ENCODE measurements around the gene STK11. TPM values are rescaled to one million over a fixed set of nuclear protein-coding genes. Genes with fewer than 3 reads are reported as not detected.

Gene STK11
- total and polyA plus RNA-seq, 2 donors (not counting 3 experiments of a cell fraction or from before 2014, with no cell fraction given), result 39.4 to 75.4 TPM

GRCh38 chr19:1182068-1182467, 23.5 kb upstream of the STK11 start:
- BruUV-seq (replicated peaks), result no TSS peak
- Histone ChIP-seq H3K9ac (replicated peaks; ENCODE audit: extremely low read depth, insufficient read depth, low read length) (no peak overlapping the region), H3K27me3 (ENCODE audit: control insufficient read depth in 2 of 2, insufficient read depth in 2 of 2, low read length in 2 of 2) (no peaks in the 10 kb centered on the region), H3K79me2 (ENCODE audit: control insufficient read depth, insufficient read depth, low read length) (no peaks in the 10 kb centered on the region), H3K4me3 (replicated peaks in 1 of 3; ENCODE audit: insufficient read depth in 1 of 3, low read depth in 1 of 3, low read length in 3 of 3) (no peak overlapping the region), H3K4me1 (ENCODE audit: control insufficient read depth, extremely low read depth, insufficient read depth, low read length) (peaks cover 30% of the 10 kb centered on the region), H2AFZ (ENCODE audit: low read depth, low read length) (no peak overlapping the region), H4K20me1 (replicated peaks; ENCODE audit: control insufficient read depth, extremely low read depth, insufficient read depth, low read length) (no peaks in the 10 kb centered on the region), H3K27ac (ENCODE audit: insufficient read depth, low read depth, low read length) (no peak overlapping the region), H3K9me1 (replicated peaks; ENCODE audit: control insufficient read depth, extremely low read depth, insufficient read depth, low read length) (no peaks in the 10 kb centered on the region), H3K36me3 (ENCODE audit: control insufficient read depth in 2 of 2, extremely low read depth in 1 of 2, insufficient read depth in 2 of 2, low read length in 2 of 2) (no peaks in the 10 kb centered on the region), H3K9me3 (replicated peaks; ENCODE audit: control insufficient read depth, insufficient read depth, low read length) (no peaks in the 10 kb centered on the region), H3K4me2 (ENCODE audit: insufficient read depth, low read length) (no peak overlapping the region)
- no peak for DNase-seq (ENCODE audit: low read depth, low spot score)
- intact Hi-C loops (cut with micrococcal nuclease), result loop anchor here (5.0 kb wide), 1 partner anchor 160 kb away; the partner anchor contains the start of genes RNU6-2 and TMEM259
- no peak for FAIRE-seq
- TF ChIP-seq JUN (IDR thresholded peaks at IDR 0.05; ENCODE audit: borderline replicate concordance, insufficient read depth, insufficient read length, low read depth) (no peak), POLR2A (IDR thresholded peaks at IDR 0.05; ENCODE audit: low read depth, low read length) (no peak), EZH2 (IDR thresholded peaks at IDR 0.05; ENCODE audit: borderline replicate concordance, low read depth, low read length, severe bottlenecking) (no peak), FOS (IDR thresholded peaks at IDR 0.05; ENCODE audit: borderline replicate concordance, insufficient read depth, low read length) (no peak), POLR2AphosphoS5 (IDR thresholded peaks at IDR 0.05; ENCODE audit: insufficient read depth, low read depth, low read length) (no peak), MYC (IDR thresholded peaks at IDR 0.05; ENCODE audit: low read depth, low read length) (no peak), GATA2 (IDR thresholded peaks at IDR 0.05; ENCODE audit: insufficient read depth, insufficient read length, low read depth, low read length) (no peak)
- TF ChIP-seq, protein P1, sequence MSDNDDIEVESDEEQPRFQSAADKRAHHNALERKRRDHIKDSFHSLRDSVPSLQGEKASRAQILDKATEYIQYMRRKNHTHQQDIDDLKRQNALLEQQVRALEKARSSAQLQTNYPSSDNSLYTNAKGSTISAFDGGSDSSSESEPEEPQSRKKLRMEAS (IDR thresholded peaks at IDR 0.05; ENCODE audit: insufficient read depth, insufficient read length), result no peak
- TF ChIP-seq, protein P2, sequence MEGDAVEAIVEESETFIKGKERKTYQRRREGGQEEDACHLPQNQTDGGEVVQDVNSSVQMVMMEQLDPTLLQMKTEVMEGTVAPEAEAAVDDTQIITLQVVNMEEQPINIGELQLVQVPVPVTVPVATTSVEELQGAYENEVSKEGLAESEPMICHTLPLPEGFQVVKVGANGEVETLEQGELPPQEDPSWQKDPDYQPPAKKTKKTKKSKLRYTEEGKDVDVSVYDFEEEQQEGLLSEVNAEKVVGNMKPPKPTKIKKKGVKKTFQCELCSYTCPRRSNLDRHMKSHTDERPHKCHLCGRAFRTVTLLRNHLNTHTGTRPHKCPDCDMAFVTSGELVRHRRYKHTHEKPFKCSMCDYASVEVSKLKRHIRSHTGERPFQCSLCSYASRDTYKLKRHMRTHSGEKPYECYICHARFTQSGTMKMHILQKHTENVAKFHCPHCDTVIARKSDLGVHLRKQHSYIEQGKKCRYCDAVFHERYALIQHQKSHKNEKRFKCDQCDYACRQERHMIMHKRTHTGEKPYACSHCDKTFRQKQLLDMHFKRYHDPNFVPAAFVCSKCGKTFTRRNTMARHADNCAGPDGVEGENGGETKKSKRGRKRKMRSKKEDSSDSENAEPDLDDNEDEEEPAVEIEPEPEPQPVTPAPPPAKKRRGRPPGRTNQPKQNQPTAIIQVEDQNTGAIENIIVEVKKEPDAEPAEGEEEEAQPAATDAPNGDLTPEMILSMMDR (IDR thresholded peaks at IDR 0.05; ENCODE audit: extremely low read depth in 1 of 2, insufficient read depth in 1 of 2, low read depth in 1 of 2, low read length in 2 of 2), result no peak
- ChIA-PET POLR2A (no interaction called here), CTCF (no interaction called here)
- dilution Hi-C loops (cut with MboI; ENCODE audit: extremely low pct_ligation_motif_present, low sequenced_read_pairs), result no loop called here
